Activated CD4-positive, alpha-beta T cell treated with anti-CD3 and anti-CD28 coated beads for 24 hours (primary cell): ENCODE results near the gene RNF227.

Experiments used
- DNase-seq, 2 donors: peaks; one replicate each; pipeline ENCODE4 v3.0.0-alpha.2; 2020; ENCODE audit warnings: low read depth in 2 of 2

Gene RNF227

GRCh38 chr17:7889166-7889955, 26.7 kb downstream of the RNF227 start:
- peak in 1 of 2 donors; percentile 15 for DNase-seq

- DNase-seq, result peak; percentile 44 to 54
These were observed 27.7 kb downstream of the RNF227 start, which contains the start of gene CHD3 for GRCh38 chr17:7888184-7888920. TSS of gene CHD3 (plus strand) at chr17:7888789. CDS start at chr17:7889001, 212 bp downstream.

GRCh38 chr17:7887482-7888183, 28.5 kb downstream of the RNF227 start:
- peak; percentile 78 to 82 for DNase-seq

GRCh38 chr17:7887038-7887481, 29.0 kb downstream of the RNF227 start:
- DNase-seq, result no peak

- DNase-seq, result peak; percentile 24 to 29
These were observed 29.7 kb downstream of the RNF227 start for GRCh38 chr17:7886227-7887037.

GRCh38 chr17:7885367-7886226, 30.5 kb downstream of the RNF227 start:
- peak; percentile 19 to 25 for DNase-seq

- peak in 1 of 2 donors; percentile 13 for DNase-seq
These were observed 31.3 kb downstream of the RNF227 start for GRCh38 chr17:7884581-7885366.

GRCh38 chr17:7883781-7884386, 32.2 kb downstream of the RNF227 start:
- DNase-seq, result peak in 1 of 2 donors; percentile 20

- no peak for DNase-seq
These were observed 33.5 kb downstream of the RNF227 start for GRCh38 chr17:7882629-7883028.

GRCh38 chr17:7882068-7882467, 34.0 kb downstream of the RNF227 start:
- no peak for DNase-seq

GRCh38 chr17:7881276-7882054, 34.6 kb downstream of the RNF227 start:
- DNase-seq, result no peak

GRCh38 chr17:7880076-7880868, 35.8 kb downstream of the RNF227 start:
- DNase-seq, result no peak

- DNase-seq, result no peak
These were observed 37.9 kb downstream of the RNF227 start for GRCh38 chr17:7878234-7878633.

- no peak for DNase-seq
These were observed 40.2 kb downstream of the RNF227 start for GRCh38 chr17:7875804-7876370.

GRCh38 chr17:7873051-7873450, 43.0 kb downstream of the RNF227 start:
- DNase-seq, result no peak

GRCh38 chr17:7867881-7868329, 48.2 kb downstream of the RNF227 start:
- no peak for DNase-seq
